ENCODE data around the gene OSBP2.

The OSBP2 gene

DNA sequence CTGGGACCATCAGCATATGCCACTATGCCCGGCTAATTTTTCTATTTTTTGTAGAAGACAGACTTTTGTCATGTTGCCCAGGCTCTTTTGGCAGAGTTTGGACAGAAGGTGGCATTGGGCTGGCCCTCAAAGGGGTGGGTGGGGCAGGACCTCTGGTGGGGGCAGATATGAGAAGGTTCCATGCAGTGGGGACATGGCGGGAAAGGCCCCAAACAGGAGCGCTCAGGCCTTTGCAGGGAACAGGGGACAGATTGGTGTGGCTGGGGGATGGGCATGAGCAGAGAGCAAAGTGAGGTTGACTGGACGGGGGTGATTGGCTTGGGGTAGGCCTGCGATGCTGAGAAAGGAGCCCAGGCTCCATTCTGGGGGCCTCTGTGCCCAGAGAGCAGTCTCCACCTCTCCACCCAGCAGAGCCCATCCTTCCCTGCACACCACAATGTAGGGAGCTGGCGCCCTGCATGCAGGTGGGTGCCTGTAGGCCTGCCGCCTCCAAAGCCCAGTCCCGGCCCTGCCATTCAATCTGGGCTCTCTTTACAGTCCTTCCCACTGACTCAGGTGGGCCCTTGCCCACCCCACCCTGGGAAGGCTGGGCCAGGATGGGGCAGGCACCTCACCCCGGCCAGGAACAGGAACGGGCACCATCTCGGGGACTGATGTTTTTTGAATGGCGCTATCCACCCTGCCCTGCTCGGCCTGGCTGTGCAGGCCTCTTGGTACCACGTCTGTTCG lies 175.2 kb downstream of the OSBP2 start:
- peaks cover 3% of the 10 kb centered on the region for H3K79me1 ChIP-seq (ENCODE audit: low read depth, low read length)
- DNase-seq (ENCODE audit: low spot score): no peak
- H2BK15ac ChIP-seq (ENCODE audit: low read length): no peak overlapping the region
- no peak overlapping the region for H3K18ac ChIP-seq (ENCODE audit: low read length)
- peak overlapping the region; percentile 9 for H4K91ac ChIP-seq (ENCODE audit: low read depth, low read length, poor library complexity)
- H3K4me1 ChIP-seq (ENCODE audit: control insufficient read depth in 2 of 2, insufficient read depth in 1 of 2, low read depth in 1 of 2, low read length in 2 of 2): peaks cover 0 to 3% of the 10 kb centered on the region in 2 donors
- no peak overlapping the region for H2AK5ac ChIP-seq (ENCODE audit: low read depth, low read length)
- H3K9me3 ChIP-seq (replicated peaks in 1 of 2; ENCODE audit: control insufficient read depth in 2 of 2, insufficient read depth in 1 of 2, low read depth in 1 of 2, low read length in 2 of 2): no peaks in the 10 kb centered on the region
- H3K9ac ChIP-seq (ENCODE audit: low read depth, low read length, poor library complexity): no peak overlapping the region
- no CpG with 5 or more reads among the region's 15 CpGs for WGBS, 2 donors (ENCODE audit: extremely low coverage in 2 of 2, insufficient read length in 2 of 2, insufficient replicate concordance in 1 of 2)
- H3K27me3 ChIP-seq (ENCODE audit: control insufficient read depth in 3 of 3, insufficient read depth in 3 of 3, low read depth in 1 of 3, low read length in 3 of 3): peaks cover 0 to 7% (median 0%) of the 10 kb centered on the region in 3 experiments
- H4K8ac ChIP-seq (ENCODE audit: low read depth, low read length): no peak overlapping the region
- H3K4me3 ChIP-seq (ENCODE audit: low read length in 2 of 2): no peak overlapping the region
- H3K14ac ChIP-seq (ENCODE audit: low read length): no peak overlapping the region
- H2BK12ac ChIP-seq (ENCODE audit: low read length): peak overlapping the region; percentile 41
- peak overlapping the region; percentile 17 for H3K23ac ChIP-seq (ENCODE audit: low read depth, low read length, poor library complexity)
- H2AFZ ChIP-seq (ENCODE audit: low read length): no peak overlapping the region
- H3K27ac ChIP-seq (replicated peaks; ENCODE audit: low read length): no peak overlapping the region
- peak overlapping the region; percentile 0 for H2BK5ac ChIP-seq (ENCODE audit: low read length)
- no peak overlapping the region for H3K4ac ChIP-seq (ENCODE audit: low read length)
- no peak overlapping the region for H2BK120ac ChIP-seq (ENCODE audit: low read depth, low read length)
- H3K4me2 ChIP-seq (ENCODE audit: insufficient read depth, low read length, poor library complexity, severe bottlenecking): no peak overlapping the region
- no peaks in the 10 kb centered on the region for H3K36me3 ChIP-seq (replicated peaks in 1 of 2; ENCODE audit: control insufficient read depth in 2 of 2, insufficient read depth in 2 of 2, low read length in 2 of 2)

DNA sequence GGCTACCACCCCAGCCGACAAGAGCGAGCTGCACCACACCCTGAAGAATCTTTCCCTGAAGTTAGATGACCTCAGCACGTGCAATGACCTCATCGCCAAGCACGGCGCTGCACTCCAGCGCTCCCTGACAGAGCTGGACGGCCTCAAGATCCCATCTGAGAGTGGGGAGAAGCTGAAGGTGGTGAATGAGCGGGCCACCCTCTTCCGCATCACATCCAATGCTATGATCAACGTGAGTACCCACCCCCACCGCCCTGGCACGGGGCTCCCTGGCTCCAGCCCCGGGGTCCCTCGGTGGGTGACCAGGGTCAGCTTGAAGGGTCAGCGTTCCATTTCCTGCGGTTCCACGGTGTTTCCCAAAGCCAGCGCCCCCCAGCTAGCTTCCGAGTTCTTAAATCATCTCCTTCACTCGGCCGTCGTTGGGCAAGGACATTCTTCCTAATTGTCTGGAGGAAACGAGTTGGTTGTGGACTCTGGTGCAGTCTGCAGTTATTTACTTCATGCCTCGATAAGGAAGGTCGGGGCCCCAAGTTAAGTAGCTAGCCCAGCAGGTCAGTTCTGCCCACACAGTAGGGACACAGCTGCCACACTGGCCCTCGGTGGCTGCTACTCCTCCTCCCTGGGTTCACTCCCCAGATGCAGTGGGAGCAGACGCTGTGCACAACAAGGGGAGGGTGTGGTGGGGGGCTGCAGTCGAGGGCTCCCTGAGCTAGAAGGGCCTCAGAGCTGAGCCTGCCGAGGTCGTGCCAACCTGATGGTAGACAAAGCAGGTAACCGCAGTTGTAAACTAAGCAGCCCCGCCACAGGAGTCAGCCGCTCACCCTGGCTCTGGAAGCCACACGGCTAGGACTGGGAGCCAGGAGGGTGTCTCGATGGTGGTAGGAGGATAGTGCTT lies 176.0 kb downstream of the OSBP2 start:
- no peak overlapping the region for H3K4me2 ChIP-seq (ENCODE audit: insufficient read depth, low read length, poor library complexity, severe bottlenecking)
- no peak overlapping the region for H3K14ac ChIP-seq (ENCODE audit: low read length)
- no peaks in the 10 kb centered on the region for H3K9me3 ChIP-seq (replicated peaks in 1 of 2; ENCODE audit: control insufficient read depth in 2 of 2, insufficient read depth in 1 of 2, low read depth in 1 of 2, low read length in 2 of 2)
- H3K9ac ChIP-seq (ENCODE audit: low read depth, low read length, poor library complexity): no peak overlapping the region
- WGBS, 2 donors (ENCODE audit: extremely low coverage in 2 of 2, insufficient read length in 2 of 2, insufficient replicate concordance in 1 of 2): no CpG with 5 or more reads among the region's 36 CpGs
- no peak overlapping the region for H3K4me3 ChIP-seq (ENCODE audit: low read length in 2 of 2)
- DNase-seq (ENCODE audit: low spot score): no peak
- no peak overlapping the region for H2AFZ ChIP-seq (ENCODE audit: low read length)
- H3K27ac ChIP-seq (replicated peaks; ENCODE audit: low read length): no peak overlapping the region
- peaks cover 3% of the 10 kb centered on the region for H3K79me1 ChIP-seq (ENCODE audit: low read depth, low read length)
- H3K18ac ChIP-seq (ENCODE audit: low read length): peak overlapping the region; percentile 85
- peak overlapping the region; percentile 9 for H4K91ac ChIP-seq (ENCODE audit: low read depth, low read length, poor library complexity)
- H2BK5ac ChIP-seq (ENCODE audit: low read length): peak overlapping the region; percentile 75
- peak overlapping the region; percentile 63 for H2BK12ac ChIP-seq (ENCODE audit: low read length)
- H3K36me3 ChIP-seq (replicated peaks in 1 of 2; ENCODE audit: control insufficient read depth in 2 of 2, insufficient read depth in 2 of 2, low read length in 2 of 2): no peaks in the 10 kb centered on the region
- peak overlapping the region; percentile 92 for H2AK5ac ChIP-seq (ENCODE audit: low read depth, low read length)
- H3K4me1 ChIP-seq (ENCODE audit: control insufficient read depth in 2 of 2, insufficient read depth in 1 of 2, low read depth in 1 of 2, low read length in 2 of 2): peaks cover 0 to 3% of the 10 kb centered on the region in 2 donors
- H2BK120ac ChIP-seq (ENCODE audit: low read depth, low read length): no peak overlapping the region
- H3K27me3 ChIP-seq (ENCODE audit: control insufficient read depth in 3 of 3, insufficient read depth in 3 of 3, low read depth in 1 of 3, low read length in 3 of 3): peaks cover 0 to 7% (median 0%) of the 10 kb centered on the region in 3 experiments
- H3K23ac ChIP-seq (ENCODE audit: low read depth, low read length, poor library complexity): peak overlapping the region; percentile 89
- H3K4ac ChIP-seq (ENCODE audit: low read length): no peak overlapping the region
- no peak overlapping the region for H4K8ac ChIP-seq (ENCODE audit: low read depth, low read length)
- H2BK15ac ChIP-seq (ENCODE audit: low read length): peak overlapping the region; percentile 21

DNA sequence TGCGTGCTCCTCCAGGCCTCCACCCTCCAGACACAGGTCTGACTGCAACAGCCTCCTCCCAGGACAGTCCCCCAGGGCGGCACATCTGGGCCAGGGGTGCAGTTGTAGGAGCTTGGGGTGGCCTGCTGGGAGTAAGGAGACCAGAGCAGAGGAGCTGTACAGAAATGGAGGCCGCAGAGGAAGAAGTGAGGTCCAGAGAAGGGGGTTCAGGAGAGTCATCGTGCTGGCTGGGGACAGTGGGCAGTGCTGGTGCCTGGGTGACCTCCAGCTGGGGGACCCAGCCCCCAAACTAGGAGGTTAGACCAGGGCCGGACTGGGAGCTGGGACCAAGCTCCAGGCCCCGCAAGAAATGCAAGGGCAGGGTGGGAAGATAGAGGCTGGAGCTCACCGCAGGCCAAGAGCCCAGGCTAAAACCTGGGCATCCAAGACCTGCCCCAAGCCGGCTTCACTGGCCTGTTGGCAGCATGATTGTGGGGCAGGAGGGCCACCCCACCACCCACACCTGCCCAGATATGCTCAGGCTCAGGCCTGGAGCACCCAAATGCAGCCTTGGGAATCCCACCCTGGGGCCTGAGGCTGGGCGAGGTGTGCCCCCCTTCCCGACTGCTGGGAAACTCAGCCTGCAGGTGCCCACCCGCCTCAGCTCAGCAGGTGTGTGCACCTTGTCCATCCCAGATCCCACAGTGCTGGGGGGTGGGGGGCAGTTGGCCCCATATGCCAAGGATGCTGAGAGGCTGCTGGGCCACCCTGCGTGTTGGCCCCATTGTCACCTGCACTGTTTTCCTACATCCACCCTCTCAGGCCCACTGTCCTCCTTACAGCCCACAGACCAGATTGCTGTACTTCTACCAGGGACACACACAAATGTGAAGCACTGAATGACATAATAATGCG lies 177.0 kb downstream of the OSBP2 start:
- Histone ChIP-seq H3K79me1 (ENCODE audit: low read depth, low read length) (peaks cover 3% of the 10 kb centered on the region), H3K4ac (ENCODE audit: low read length) (no peak overlapping the region), H3K18ac (ENCODE audit: low read length) (peak overlapping the region; percentile 85), H3K14ac (ENCODE audit: low read length) (no peak overlapping the region), H3K9me3 (replicated peaks in 1 of 2; ENCODE audit: control insufficient read depth in 2 of 2, insufficient read depth in 1 of 2, low read depth in 1 of 2, low read length in 2 of 2) (no peaks in the 10 kb centered on the region), H2AK5ac (ENCODE audit: low read depth, low read length) (peak overlapping the region; percentile 92), H3K4me1 (ENCODE audit: control insufficient read depth in 2 of 2, insufficient read depth in 1 of 2, low read depth in 1 of 2, low read length in 2 of 2) (peaks cover 0 to 3% of the 10 kb centered on the region in 2 donors), H3K9ac (ENCODE audit: low read depth, low read length, poor library complexity) (peak overlapping the region; percentile 44), H3K27ac (replicated peaks; ENCODE audit: low read length) (no peak overlapping the region), H2AFZ (ENCODE audit: low read length) (no peak overlapping the region), H2BK12ac (ENCODE audit: low read length) (peak overlapping the region; percentile 63), H4K91ac (ENCODE audit: low read depth, low read length, poor library complexity) (peak overlapping the region; percentile 12), H3K4me2 (ENCODE audit: insufficient read depth, low read length, poor library complexity, severe bottlenecking) (no peak overlapping the region), H2BK5ac (ENCODE audit: low read length) (peak overlapping the region; percentile 75), H2BK120ac (ENCODE audit: low read depth, low read length) (no peak overlapping the region), H2BK15ac (ENCODE audit: low read length) (peak overlapping the region; percentile 21), H3K36me3 (replicated peaks in 1 of 2; ENCODE audit: control insufficient read depth in 2 of 2, insufficient read depth in 2 of 2, low read length in 2 of 2) (no peaks in the 10 kb centered on the region), H3K23ac (ENCODE audit: low read depth, low read length, poor library complexity) (peak overlapping the region; percentile 89), H3K4me3 (ENCODE audit: low read length in 2 of 2) (no peak overlapping the region), H4K8ac (ENCODE audit: low read depth, low read length) (no peak overlapping the region), H3K27me3 (ENCODE audit: control insufficient read depth in 3 of 3, insufficient read depth in 3 of 3, low read depth in 1 of 3, low read length in 3 of 3) (peaks cover 0 to 12% (median 0%) of the 10 kb centered on the region in 3 experiments)
- no peak for DNase-seq (ENCODE audit: low spot score)
- no CpG with 5 or more reads among the region's 13 CpGs for whole genome bisulfite sequencing, 2 donors (ENCODE audit: extremely low coverage in 2 of 2, insufficient read length in 2 of 2, insufficient replicate concordance in 1 of 2)

Data from neuronal stem cell (in vitro differentiated cells).